H9 (cell line): ENCODE measurements around the gene LRTM2. TPM values are rescaled to one million over a fixed set of nuclear protein-coding genes. Genes with fewer than 3 reads are reported as not detected.
A peak's percentile ranks its signal among the peaks of the same experiment; 100 is the strongest.

Source experiments
- DNase-seq: peaks from one replicate; pipeline ENCODE4 v3.0.0-alpha.2; 2017
- H2AFZ ChIP-seq: one replicate; pipeline ENCODE4 v1.6.1; 2013; ENCODE audit warnings: mild to moderate bottlenecking, low read length, control low read depth, moderate library complexity
- H2AK5ac ChIP-seq: 2 replicates; pipeline ENCODE4 v1.6.1; 2013; ENCODE audit warnings: low read length, control low read depth, mixed read lengths; ENCODE audit not compliant: insufficient read length
- H2BK120ac ChIP-seq: one replicate; pipeline ENCODE4 v1.6.1; 2013; ENCODE audit warnings: low read depth, mild to moderate bottlenecking, low read length, control low read depth, inconsistent platforms; ENCODE audit not compliant: poor library complexity, severe bottlenecking
- H2BK12ac ChIP-seq: 2 replicates; pipeline ENCODE4 v1.6.1; 2013; ENCODE audit warnings: low read length, control low read depth, mixed read lengths, low read depth; ENCODE audit not compliant: insufficient read length
- H2BK15ac ChIP-seq: 2 replicates; pipeline ENCODE4 v1.6.1; 2013; ENCODE audit warnings: low read depth, low read length, control low read depth
- H2BK20ac ChIP-seq: one replicate; pipeline ENCODE4 v1.6.1; 2013; ENCODE audit warnings: low read depth, mild to moderate bottlenecking, low read length, control low read depth, inconsistent platforms; ENCODE audit not compliant: poor library complexity, severe bottlenecking
- H2BK5ac ChIP-seq: 2 replicates; pipeline ENCODE4 v1.6.1; 2013; ENCODE audit warnings: low read length, control low read depth, mixed read lengths; ENCODE audit not compliant: insufficient read length
- H3K14ac ChIP-seq: 2 replicates; pipeline ENCODE4 v1.6.1; 2013; ENCODE audit warnings: low read length, control low read depth; ENCODE audit not compliant: insufficient read depth
- H3K18ac ChIP-seq: 2 replicates; pipeline ENCODE4 v1.6.1; 2013; ENCODE audit warnings: low read depth, mild to moderate bottlenecking, mixed read lengths, low read length, control low read depth; ENCODE audit not compliant: insufficient read length
- H3K23ac ChIP-seq: 2 replicates; pipeline ENCODE4 v1.6.1; 2013; ENCODE audit warnings: low read length, control low read depth, mixed read lengths, low read depth; ENCODE audit not compliant: insufficient read length
- H3K23me2 ChIP-seq: 2 replicates; pipeline ENCODE4 v1.6.1; 2013; ENCODE audit warnings: low read depth, mild to moderate bottlenecking, mixed read lengths, low read length, control low read depth; ENCODE audit not compliant: insufficient read length, poor library complexity, severe bottlenecking
- H3K27ac ChIP-seq: 2 replicates; pipeline ENCODE4 v1.5.1; 2013; ENCODE audit warnings: low read length, control low read depth, mixed read lengths, low read depth; ENCODE audit not compliant: insufficient read length
- H3K27me3 ChIP-seq: 2 replicates; pipeline ENCODE4 v1.6.1; 2013; ENCODE audit warnings: low read length, control low read depth, inconsistent platforms; ENCODE audit not compliant: insufficient read depth
- H3K4ac ChIP-seq: 2 replicates; pipeline ENCODE4 v1.6.1; 2013; ENCODE audit warnings: low read depth, mild to moderate bottlenecking, control low read depth, inconsistent platforms, low read length, moderate library complexity
- H3K4me1 ChIP-seq: 2 replicates; pipeline ENCODE4 v1.6.1; 2013; ENCODE audit warnings: low read length, control low read depth, inconsistent platforms; ENCODE audit not compliant: insufficient read depth
- H3K4me2 ChIP-seq: 2 replicates; pipeline ENCODE4 v1.6.1; 2013; ENCODE audit warnings: low read length, control low read depth, mixed read lengths; ENCODE audit not compliant: insufficient read length, insufficient read depth
- H3K56ac ChIP-seq: 2 replicates; pipeline ENCODE4 v1.6.1; 2013; ENCODE audit warnings: low read depth, mild to moderate bottlenecking, mixed read lengths, low read length, control low read depth; ENCODE audit not compliant: insufficient read length
- H3K79me1 ChIP-seq: 2 replicates; pipeline ENCODE4 v1.6.1; 2013; ENCODE audit warnings: low read depth, mild to moderate bottlenecking, moderate library complexity, low read length, control low read depth, inconsistent platforms; ENCODE audit not compliant: insufficient read depth, poor library complexity, severe bottlenecking
- H3K79me2 ChIP-seq: 2 replicates; pipeline ENCODE4 v1.6.1; 2013; ENCODE audit warnings: low read length, control low read depth, inconsistent platforms; ENCODE audit not compliant: insufficient read depth
- H3K9ac ChIP-seq: 2 replicates; pipeline ENCODE4 v1.6.1; 2013; ENCODE audit warnings: low read length, control low read depth, mixed read lengths; ENCODE audit not compliant: insufficient read length; ENCODE audit errors: extremely low read depth
- H3K9me3 ChIP-seq: one replicate; pipeline ENCODE4 v1.6.1; 2013; ENCODE audit warnings: low read depth, low read length, inconsistent platforms; ENCODE audit not compliant: control insufficient read depth
- H3T11ph ChIP-seq: one replicate; pipeline ENCODE4 v1.6.1; 2013; ENCODE audit warnings: mild to moderate bottlenecking, low read length, control low read depth, inconsistent platforms
- H4K20me1 ChIP-seq: one replicate; pipeline ENCODE4 v1.6.1; 2013; ENCODE audit not compliant: control insufficient read depth, insufficient read length, insufficient read depth
- H4K5ac ChIP-seq: 2 replicates; pipeline ENCODE4 v1.6.1; 2013; ENCODE audit warnings: low read depth, mild to moderate bottlenecking, mixed read lengths, low read length, control low read depth; ENCODE audit not compliant: insufficient read length
- H4K8ac ChIP-seq: replicated peaks from 2 replicates; pipeline ENCODE4 v1.6.1; 2013; ENCODE audit warnings: low read length, control low read depth, mixed read lengths, low read depth; ENCODE audit not compliant: insufficient read length
- H4K91ac ChIP-seq: 2 replicates; pipeline ENCODE4 v1.6.1; 2013; ENCODE audit warnings: low read depth, mild to moderate bottlenecking, moderate library complexity, mixed read lengths, low read length, control low read depth; ENCODE audit not compliant: insufficient read length
- H3K27ac Mint-ChIP-seq, 3 experiments: 2 replicates in 2 of 3; 3 replicates in 1 of 3; pipeline ENCODE4 v1.8.0; 2020 to 2021; ENCODE audit warnings: mixed read lengths in 3 of 3, mild to moderate bottlenecking in 1 of 3, moderate library complexity in 1 of 3
- H3K27me3 Mint-ChIP-seq: 2 replicates; pipeline ENCODE4 v1.8.0; 2021; ENCODE audit warnings: low read depth, mild to moderate bottlenecking, moderate library complexity, mixed read lengths
- H3K36me3 Mint-ChIP-seq, 3 experiments: 2 replicates in 2 of 3; 3 replicates in 1 of 3; pipeline ENCODE4 v1.8.0; 2020 to 2021; ENCODE audit warnings: low read depth in 3 of 3, mixed read lengths in 3 of 3; ENCODE audit not compliant: insufficient read depth in 1 of 3
- H3K4me1 Mint-ChIP-seq, 2 experiments: 2 replicates each; pipeline ENCODE4 v1.8.0; 2020; ENCODE audit warnings: mixed read lengths in 2 of 2
- H3K4me3 Mint-ChIP-seq, 2 experiments: 2 replicates in 1 of 2; 3 replicates in 1 of 2; pipeline ENCODE4 v1.8.0; 2020 to 2021; ENCODE audit warnings: mild to moderate bottlenecking in 2 of 2, mixed read lengths in 2 of 2, moderate library complexity in 1 of 2
- H3K9me3 Mint-ChIP-seq, 2 experiments: 2 replicates in 1 of 2; 3 replicates in 1 of 2; pipeline ENCODE4 v1.8.0; 2020; ENCODE audit warnings: mild to moderate bottlenecking in 2 of 2, mixed read lengths in 2 of 2, moderate library complexity in 1 of 2
- WGBS: extraction: QIAGEN DNeasy Blood & Tissue Kit; methylation state at CpG from one replicate; pipeline ENCODE4 v1.1.7; 2013; ENCODE audit warnings: missing lambda C conversion rate, low lambda C conversion rate, mixed read lengths; ENCODE audit not compliant: insufficient read length; ENCODE audit errors: extremely low coverage; 5-methylcytosine and 5-hydroxymethylcytosine counted together
- total RNA-seq: library from RNA; stranded (reverse); gene quantifications from 2 replicates; pipeline ENCODE4 v1.2.1, GENCODE V29; 2021
- TF ChIP-seq, protein P1 (sequence below): fragments of 200-600 bp; sonication (generic); conservative IDR thresholded peaks from 3 replicates; pipeline ENCODE4 v1.8.0; 2021; ENCODE audit warnings: antibody characterized with exemption, mild to moderate bottlenecking

LRTM2 gene
- total RNA-seq, 1 experiment from 2014 or later: not detected

DNA sequence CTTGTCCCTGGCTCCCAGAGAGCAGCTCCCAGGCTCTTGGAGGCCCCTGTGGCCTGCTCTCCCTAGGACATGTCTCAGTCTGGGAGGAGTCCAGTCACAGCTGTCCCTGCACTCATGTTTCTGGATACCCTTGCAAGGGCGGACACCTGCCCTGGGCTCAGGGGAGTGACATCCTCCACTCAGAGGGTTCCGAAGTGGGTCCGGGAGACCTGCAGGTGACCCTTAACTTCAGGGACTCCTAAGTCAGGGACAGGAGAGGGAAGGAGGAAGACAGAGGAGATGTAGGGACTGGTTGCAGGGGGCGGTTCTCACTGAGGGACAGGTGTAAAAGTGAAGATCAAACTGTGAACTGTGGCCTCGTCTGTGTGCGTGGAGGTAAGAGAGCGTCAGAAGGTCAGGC lies 60.5 kb downstream of the LRTM2 start:
- Mint-ChIP-seq H3K27ac (peak overlapping the region in 1 of 3 experiments; percentile 81; a peak in 1 of 7 replicates), H3K9me3 (no peaks in the 10 kb centered on the region), H3K27me3 (no peaks in the 10 kb centered on the region; the same call in 1 of the 2 replicates), H3K4me1 (no peaks in the 10 kb centered on the region), H3K36me3 (peaks cover 0 to 2% (median 0%) of the 10 kb centered on the region in 3 experiments; a peak in 2 of 7 replicates), H3K4me3 (no peak overlapping the region)
- H3T11ph ChIP-seq: no peak overlapping the region
- no peak overlapping the region for H3K18ac ChIP-seq
- H3K27ac ChIP-seq: no peak overlapping the region
- H3K56ac ChIP-seq: no peak overlapping the region
- no peak overlapping the region for H2BK15ac ChIP-seq
- H4K5ac ChIP-seq: no peak overlapping the region
- peak; percentile 22 for DNase-seq
- no peaks in the 10 kb centered on the region for H4K20me1 ChIP-seq
- no peak overlapping the region for H3K4ac ChIP-seq
- no peak overlapping the region for H2BK12ac ChIP-seq
- no peak overlapping the region for H2BK20ac ChIP-seq
- no peak overlapping the region for H2AFZ ChIP-seq
- no peak overlapping the region for H3K4me2 ChIP-seq
- no peaks in the 10 kb centered on the region for H3K79me1 ChIP-seq
- H3K23ac ChIP-seq: no peak overlapping the region
- H4K91ac ChIP-seq: no peak overlapping the region
- H2AK5ac ChIP-seq: no peak overlapping the region
- no peaks in the 10 kb centered on the region for H3K27me3 ChIP-seq
- no peaks in the 10 kb centered on the region for H3K23me2 ChIP-seq
- no CpG with 5 or more reads among the region's 7 CpGs for WGBS
- no peaks in the 10 kb centered on the region for H3K9me3 ChIP-seq
- TF ChIP-seq, protein P1, sequence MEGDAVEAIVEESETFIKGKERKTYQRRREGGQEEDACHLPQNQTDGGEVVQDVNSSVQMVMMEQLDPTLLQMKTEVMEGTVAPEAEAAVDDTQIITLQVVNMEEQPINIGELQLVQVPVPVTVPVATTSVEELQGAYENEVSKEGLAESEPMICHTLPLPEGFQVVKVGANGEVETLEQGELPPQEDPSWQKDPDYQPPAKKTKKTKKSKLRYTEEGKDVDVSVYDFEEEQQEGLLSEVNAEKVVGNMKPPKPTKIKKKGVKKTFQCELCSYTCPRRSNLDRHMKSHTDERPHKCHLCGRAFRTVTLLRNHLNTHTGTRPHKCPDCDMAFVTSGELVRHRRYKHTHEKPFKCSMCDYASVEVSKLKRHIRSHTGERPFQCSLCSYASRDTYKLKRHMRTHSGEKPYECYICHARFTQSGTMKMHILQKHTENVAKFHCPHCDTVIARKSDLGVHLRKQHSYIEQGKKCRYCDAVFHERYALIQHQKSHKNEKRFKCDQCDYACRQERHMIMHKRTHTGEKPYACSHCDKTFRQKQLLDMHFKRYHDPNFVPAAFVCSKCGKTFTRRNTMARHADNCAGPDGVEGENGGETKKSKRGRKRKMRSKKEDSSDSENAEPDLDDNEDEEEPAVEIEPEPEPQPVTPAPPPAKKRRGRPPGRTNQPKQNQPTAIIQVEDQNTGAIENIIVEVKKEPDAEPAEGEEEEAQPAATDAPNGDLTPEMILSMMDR: no peak
- H3K14ac ChIP-seq: no peak overlapping the region
- H3K4me1 ChIP-seq: no peaks in the 10 kb centered on the region
- no peak overlapping the region for H2BK5ac ChIP-seq
- H2BK120ac ChIP-seq: no peak overlapping the region
- no peak overlapping the region for H4K8ac ChIP-seq
- H3K79me2 ChIP-seq: no peaks in the 10 kb centered on the region
- no peak overlapping the region for H3K9ac ChIP-seq
